GM19452 (cell line): Measurements from ENCODE around the gene C11orf98.
"Not testable (repeated sequence)": the region's sequence is repeated elsewhere in the genome, so short reads cannot be mapped to it uniquely, and the experiment has no call there.

Source experiments
- ATAC-seq: cut with Tn5 transposase; IDR thresholded peaks from one replicate; pipeline ENCODE4 v1.9.1; 2021; ENCODE audit not compliant: unreplicated experiment

The C11orf98 gene

GRCh38 chr11:62654297-62654696 is 10.7 kb downstream of the C11orf98 start:
- ATAC-seq: no peak

- ATAC-seq: peak; percentile 11
Measured at GRCh38 chr11:62652161-62653006, 12.6 kb downstream of the C11orf98 start.

- not testable (repeated sequence) for ATAC-seq
Measured at GRCh38 chr11:62650283-62650682, 14.7 kb downstream of the C11orf98 start.

GRCh38 chr11:62649486-62649885 is 15.5 kb downstream of the C11orf98 start:
- no peak for ATAC-seq

- ATAC-seq: no peak
Measured at GRCh38 chr11:62648967-62649364, 16.0 kb downstream of the C11orf98 start.

- ATAC-seq: no peak
Measured at GRCh38 chr11:62648185-62648966, 16.6 kb downstream of the C11orf98 start.

- ATAC-seq: no peak
Measured at GRCh38 chr11:62647609-62648005, 17.4 kb downstream of the C11orf98 start.

- no peak for ATAC-seq
Measured at GRCh38 chr11:62646825-62647608, 18.0 kb downstream of the C11orf98 start.

- peak; percentile 90 for ATAC-seq
Measured at GRCh38 chr11:62645946-62646824, 18.8 kb downstream of the C11orf98 start, which contains the start of gene GANAB. TSS of gene GANAB (minus strand) at chr11:62646613. CDS start at chr11:62646599, 14 bp downstream.

GRCh38 chr11:62645671-62645945 is 19.4 kb downstream of the C11orf98 start:
- no peak for ATAC-seq

GRCh38 chr11:62644220-62644619 is 20.8 kb downstream of the C11orf98 start:
- no peak for ATAC-seq

- no peak for ATAC-seq
Measured at GRCh38 chr11:62632492-62632891, 32.5 kb downstream of the C11orf98 start.

GRCh38 chr11:62627713-62628112 is 37.3 kb downstream of the C11orf98 start:
- ATAC-seq: no peak

GRCh38 chr11:62622476-62623089 is 42.4 kb downstream of the C11orf98 start:
- ATAC-seq: no peak

- peak; percentile 94 for ATAC-seq
Measured at GRCh38 chr11:62621567-62622470, 43.2 kb downstream of the C11orf98 start, which contains the start of gene B3GAT3. TSS of gene B3GAT3 (minus strand) at chr11:62621986. CDS start at chr11:62621947, 39 bp downstream.

- ATAC-seq: no peak
Measured at GRCh38 chr11:62621027-62621566, 43.9 kb downstream of the C11orf98 start.

GRCh38 chr11:62616957-62617356 is 48.1 kb downstream of the C11orf98 start:
- ATAC-seq: not testable (repeated sequence)

- ATAC-seq: no peak
Measured at GRCh38 chr11:62615521-62615920, 49.5 kb downstream of the C11orf98 start.

- no peak for ATAC-seq
Measured at GRCh38 chr11:62614275-62614674, 50.7 kb downstream of the C11orf98 start.
